ENCODE measurements around the gene GRIK3.
A peak's percentile ranks its signal among the peaks of the same experiment; 100 is the strongest.

The GRIK3 gene

DNA sequence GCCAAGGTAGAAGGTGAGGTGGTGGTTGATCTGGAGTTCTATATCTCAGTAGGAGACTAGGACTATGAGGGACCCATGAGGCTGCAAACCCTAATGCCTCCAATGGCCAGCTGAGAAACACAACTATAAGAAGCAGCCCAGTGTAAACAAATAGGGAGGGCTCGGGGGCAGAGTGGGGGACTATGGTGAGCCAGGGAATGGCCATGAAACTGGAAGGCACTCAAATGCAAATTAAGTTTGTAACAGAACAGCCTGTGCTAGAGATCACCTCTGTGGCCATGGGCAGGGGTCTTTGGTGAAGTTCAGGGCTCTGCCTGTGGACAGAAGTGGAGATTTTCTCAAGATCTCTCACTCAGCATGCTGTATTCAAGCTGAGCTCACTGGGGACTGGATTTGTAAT, 187.1 kb downstream of the GRIK3 start:
- no peak for DNase-seq

DNA sequence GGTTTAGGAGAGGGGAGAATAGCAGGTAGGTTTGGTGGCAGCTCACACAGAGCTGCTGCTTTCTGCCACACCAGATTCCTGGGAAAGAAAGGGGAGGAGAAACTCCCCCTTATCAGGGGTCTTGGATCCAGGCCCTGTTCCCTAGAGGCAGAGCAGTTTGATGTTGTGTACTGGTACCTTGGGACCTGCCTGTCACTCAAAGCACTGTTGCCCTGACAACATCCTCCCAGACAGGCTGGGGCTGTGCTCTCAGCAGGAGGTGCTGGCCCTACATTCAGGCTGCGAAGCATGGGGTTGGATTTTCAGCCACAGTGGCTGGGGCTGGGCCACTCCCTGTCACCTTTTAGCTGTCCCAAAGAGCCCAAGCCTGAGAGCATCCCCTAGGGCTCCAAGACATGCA, 188.0 kb downstream of the GRIK3 start:
- DNase-seq, result no peak

DNA sequence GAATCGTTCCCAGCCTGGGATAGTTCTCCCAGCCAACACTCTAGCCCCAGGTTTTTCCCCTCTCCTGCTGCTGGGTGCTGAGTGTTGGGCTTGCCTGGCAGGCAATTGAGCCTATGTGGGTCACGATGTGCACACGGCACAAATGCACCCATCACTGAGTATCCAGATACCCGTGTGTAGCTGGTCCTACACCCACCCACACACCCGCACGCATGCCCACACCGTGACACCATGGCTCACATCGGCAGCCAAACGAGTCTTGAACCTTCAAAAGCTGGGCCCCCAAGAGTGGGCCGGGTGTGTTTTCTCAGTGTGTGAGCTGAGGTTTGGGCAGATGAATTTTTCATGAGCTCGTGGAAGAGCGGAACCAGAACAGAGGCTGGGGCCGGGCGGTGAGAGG, 188.5 kb downstream of the GRIK3 start:
- no peak for DNase-seq

DNA sequence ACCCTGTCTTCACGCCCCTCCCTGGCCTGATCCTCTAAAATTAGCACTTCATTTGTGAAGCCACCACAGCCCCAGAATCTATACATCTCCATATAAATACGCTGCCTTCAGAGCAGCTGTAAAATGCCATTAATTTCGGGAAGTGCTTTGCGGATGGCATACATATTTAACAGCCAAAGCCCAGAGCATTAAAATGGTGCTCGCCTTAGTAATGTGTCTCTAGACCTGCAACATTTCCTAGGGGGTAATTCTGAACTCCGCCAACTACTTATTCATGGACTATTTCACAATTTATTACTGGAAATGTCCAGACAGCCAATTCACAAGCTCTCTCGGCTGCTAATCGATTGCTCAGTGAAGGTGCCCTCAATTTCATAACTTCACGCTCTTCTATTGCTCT, 189.4 kb downstream of the GRIK3 start:
- no peak for DNase-seq

DNA sequence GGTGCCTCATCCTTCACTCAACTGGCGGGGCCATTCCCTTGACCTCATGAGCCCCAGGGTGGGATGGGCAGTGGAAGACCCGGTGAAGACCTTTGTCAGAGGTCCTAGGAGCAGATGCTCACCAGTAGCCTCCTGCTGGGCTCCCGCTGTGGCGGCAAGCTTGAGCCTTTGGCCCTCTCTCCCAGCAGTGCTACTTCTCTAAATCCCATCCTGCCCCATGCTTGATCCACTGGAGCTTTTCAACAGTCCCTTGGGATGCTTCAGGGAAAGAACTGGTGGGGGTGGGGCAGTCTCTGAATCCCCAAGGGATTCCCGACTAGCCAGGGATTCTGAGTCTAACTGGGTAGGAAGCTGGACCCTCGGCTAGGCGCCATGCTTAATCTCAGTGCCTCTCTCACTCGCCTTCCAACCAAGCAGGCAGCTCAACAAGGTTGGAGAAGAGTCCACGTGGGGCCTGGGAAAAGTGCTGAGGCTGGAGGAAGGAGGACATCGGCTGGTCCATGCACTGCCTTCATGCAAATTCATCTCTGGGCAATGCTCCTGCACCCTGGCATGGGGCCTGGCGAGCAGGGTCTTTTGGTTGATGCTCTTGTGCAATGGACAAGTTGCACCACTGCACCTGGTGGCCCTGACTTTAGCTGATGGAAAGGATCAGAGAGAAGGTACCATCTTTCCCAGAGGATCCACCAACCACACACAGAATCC, 190.3 kb downstream of the GRIK3 start:
- no peak for DNase-seq

- no peak for DNase-seq
These were observed 191.3 kb downstream of the GRIK3 start for GRCh38 chr1:36843027-36843426.

GRCh38 chr1:36842448-36842847, 191.9 kb downstream of the GRIK3 start:
- no peak for DNase-seq

GRCh38 chr1:36839485-36839884, 194.8 kb downstream of the GRIK3 start:
- no peak for DNase-seq

GRCh38 chr1:36838888-36839287, 195.4 kb downstream of the GRIK3 start:
- DNase-seq, result no peak

DNA sequence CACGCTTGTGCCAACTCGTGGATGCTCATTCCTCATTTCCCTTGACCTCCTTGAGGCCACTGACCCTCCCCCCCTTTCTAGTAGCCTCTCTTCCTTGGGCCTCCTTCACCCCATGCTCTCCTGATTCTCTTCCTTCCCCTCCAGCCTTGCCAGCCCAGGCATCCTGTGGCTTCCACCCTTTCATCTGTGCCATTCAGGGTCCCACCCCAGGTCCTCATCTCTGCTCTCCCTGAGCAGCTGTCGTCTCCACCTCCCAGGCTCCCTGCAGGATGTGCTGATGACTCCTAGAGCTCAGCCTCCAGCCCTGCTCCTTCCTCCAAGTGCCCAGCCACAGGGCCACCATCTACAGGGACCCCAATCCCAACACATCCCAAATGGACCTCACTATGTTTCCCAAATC, 197.4 kb downstream of the GRIK3 start:
- no peak for DNase-seq

DNA sequence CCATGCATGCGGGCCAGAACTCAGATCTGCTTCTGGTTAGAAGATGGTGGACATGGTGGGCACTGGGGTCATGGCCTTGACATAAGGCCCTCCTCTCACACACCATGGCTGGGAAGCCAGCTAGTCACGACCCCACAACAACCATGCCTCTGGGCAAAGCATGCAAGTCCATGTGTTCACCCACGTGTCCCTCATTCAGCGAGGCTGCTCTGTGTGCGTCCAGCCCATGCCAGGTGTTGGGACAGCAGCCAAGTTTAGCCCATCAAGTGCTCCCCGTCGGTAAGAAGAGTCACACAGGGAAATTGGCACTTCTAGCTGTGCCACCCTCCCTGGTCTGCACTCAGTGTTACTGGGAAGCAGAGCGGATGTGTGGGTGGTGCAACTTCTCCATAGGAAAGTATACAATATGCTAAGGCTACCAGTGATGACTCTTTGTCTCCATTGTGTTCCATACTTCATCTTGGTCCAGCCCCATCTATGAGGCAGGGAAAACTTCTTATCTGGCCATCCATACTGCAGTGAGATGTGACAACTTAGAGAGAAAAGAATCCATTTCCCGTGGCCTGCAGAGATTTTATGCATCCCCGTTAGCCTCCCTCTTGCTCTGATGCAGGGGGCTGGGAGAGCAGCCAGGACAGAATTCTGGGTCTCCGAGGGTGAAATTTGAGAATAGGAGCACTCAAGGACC, 198.0 kb downstream of the GRIK3 start:
- DNase-seq, result peak; percentile 7 to 34

DNA sequence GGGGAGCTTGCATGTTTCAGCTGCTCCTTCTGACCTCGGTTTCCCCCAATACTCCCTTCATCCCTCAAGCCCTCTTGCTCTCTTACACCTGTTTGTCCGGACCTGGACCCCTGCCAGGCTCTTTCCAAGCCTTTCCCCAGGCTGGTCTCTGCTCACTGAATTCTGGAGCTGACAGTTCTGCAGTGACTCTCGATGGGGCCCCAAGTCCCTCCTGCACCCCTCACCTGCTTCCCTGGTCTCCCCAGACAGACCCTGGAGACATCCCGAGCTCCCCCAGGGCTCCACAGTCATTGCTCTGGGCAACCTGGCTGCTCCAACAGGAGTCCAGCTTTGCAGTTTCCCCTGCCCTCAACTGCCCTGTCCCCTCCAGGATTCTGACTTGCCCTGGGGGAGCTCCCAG, 198.6 kb downstream of the GRIK3 start:
- DNase-seq, result no peak

DNA sequence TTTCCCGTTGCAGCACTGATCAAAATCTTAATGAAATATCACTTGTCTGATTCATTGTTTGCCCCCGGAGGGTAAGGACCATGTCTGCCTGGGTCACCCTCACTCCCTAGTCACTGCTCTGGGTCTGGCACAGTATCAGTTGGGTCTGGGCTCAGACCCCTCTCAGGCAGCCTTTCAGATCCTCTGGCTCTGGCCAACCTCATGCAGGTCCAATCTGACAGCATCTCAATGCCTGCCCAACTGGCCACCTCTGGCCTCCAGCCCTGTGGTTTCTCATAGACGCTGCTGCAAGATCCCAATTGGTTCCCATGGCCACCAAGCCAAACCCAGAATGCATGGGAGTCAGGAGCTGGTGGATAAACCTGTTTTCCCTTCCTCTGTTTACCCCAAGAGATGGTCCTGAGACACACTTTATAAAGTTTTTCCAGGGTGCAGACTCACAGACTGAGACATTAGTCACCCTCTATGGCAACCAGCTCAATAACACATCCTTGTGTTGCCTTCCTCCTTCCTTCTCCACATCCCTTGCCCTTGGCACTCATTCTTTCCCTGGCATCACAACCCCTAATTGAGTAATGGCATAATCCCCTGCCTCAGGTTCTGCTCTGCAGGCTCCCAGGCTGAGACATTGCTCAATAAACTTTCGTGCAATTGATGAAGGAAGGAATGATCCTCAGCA, 199.2 kb downstream of the GRIK3 start:
- DNase-seq, result no peak

- DNase-seq, result no peak
These were observed 199.7 kb downstream of the GRIK3 start for GRCh38 chr1:36834586-36834985.

DNA sequence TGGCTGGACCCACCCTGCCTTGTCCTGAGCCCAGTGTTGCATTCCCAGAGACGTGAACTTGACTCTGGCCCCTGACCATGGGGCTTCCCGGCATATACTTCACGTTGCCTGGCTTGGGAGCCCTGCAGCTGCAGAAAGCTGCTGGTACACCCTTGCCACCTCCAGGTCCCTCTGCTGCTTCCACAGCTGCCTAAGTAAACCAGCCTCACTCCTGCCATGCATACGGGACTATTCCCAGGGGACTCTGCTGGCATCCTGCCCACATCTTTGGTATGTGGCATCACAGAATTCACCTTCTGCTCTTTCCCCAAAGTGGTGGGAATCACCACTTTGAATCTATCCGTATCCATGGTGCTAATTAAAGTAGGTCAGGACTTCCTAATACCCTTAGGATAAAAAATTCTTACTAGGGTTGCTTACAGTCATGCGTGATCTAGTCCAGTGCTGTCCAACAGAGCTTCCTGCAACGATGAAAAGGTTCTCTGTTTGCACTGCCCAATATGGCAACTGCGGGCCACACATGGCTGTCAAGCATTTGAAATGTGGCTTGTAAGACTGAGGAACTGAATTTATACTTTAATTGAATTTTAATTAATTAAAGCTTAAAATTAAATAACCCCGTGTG, 203.0 kb downstream of the GRIK3 start:
- DNase-seq, result no peak

- no peak for DNase-seq
These were observed 204.4 kb downstream of the GRIK3 start for GRCh38 chr1:36829961-36830360.

- DNase-seq, result no peak
These were observed 205.2 kb downstream of the GRIK3 start for GRCh38 chr1:36829066-36829465.

DNA sequence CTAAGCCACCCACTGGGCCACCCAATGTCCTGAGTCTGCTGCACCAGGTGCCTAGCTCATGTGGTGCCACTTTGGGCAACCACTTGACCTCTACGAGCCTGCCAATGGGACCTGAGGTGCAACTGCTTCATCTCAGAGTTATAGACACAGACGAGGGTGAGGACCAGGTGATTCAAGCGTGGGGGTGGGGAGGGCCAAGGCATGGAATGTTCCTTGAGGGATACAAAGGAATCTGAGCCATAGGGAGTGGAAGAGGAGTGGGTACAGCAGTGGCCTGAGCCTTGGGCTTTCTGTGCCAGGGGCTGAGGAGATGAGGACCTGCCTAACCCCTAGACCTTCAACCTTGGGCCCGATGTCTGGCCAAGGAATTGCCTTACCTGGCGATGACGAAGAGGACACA, 209.1 kb downstream of the GRIK3 start:
- DNase-seq, result no peak

DNA sequence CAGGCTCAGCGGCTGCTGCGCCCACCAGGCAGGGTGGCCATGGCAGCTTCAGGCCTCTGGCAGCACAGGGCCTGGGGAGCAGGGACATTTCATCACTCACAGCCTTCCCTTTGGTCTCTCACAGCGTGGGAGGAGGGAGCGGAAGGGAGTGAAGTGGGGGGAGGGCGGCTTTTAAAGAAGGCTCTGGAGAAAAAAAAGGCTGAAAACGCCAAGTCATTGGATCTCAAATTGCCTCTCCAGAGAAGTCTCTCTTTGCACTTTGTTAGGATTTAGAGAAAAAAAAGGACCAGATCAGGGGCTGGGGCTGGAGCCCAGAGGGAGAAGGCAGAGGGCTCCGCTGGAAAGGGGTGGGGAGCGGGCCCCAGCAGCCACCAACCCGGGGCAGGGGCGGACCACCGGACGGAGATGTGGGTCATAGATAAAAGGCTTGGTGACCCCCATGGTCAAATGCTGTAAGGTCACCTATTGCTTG, 209.9 kb downstream of the GRIK3 start:
- peak; percentile 62 to 67 for DNase-seq

DNA sequence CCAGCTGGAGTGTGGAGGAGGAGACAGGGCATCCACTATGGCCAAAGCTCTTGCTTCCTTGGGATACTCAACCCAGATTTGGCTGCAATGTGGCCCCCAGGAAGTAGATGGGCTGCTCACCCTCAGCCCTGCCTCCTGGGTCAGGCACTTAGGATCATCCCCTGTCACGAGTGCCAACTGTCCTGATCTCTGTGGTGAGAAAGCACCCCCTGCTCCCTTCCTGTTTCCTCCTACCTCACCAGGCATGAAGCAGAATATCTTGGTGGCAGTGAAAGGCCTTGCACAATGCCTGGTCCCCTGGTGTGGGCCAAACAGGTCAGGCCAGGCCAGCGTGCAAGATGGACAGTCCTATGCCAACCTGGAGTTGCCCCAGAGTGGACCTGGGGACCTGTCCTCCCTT, 211.7 kb downstream of the GRIK3 start:
- no peak for DNase-seq

GRCh38 chr1:36821386-36821785, 212.9 kb downstream of the GRIK3 start:
- no peak for DNase-seq

- no peak for DNase-seq
These were observed 215.5 kb downstream of the GRIK3 start for GRCh38 chr1:36818771-36819170.

- DNase-seq, result no peak
These were observed 218.0 kb downstream of the GRIK3 start for GRCh38 chr1:36816348-36816747.

All from inflammatory macrophage (primary cell).